Mesenchymal stem cell (in vitro differentiated cells and primary cell): Measurements from ENCODE around the gene GABRR2.

Source experiments
- DNase-seq: peaks from one replicate; pipeline ENCODE4 v3.0.0-alpha.2; 2013
- H2AFZ ChIP-seq: one replicate; pipeline ENCODE4 v1.6.1; 2013; ENCODE audit warnings: low read depth, mild to moderate bottlenecking, control low read depth, inconsistent platforms, low read length, moderate library complexity
- H2AK5ac ChIP-seq: 2 replicates; pipeline ENCODE4 v1.6.1; 2013; ENCODE audit warnings: low read length, moderate library complexity, mild to moderate bottlenecking, inconsistent platforms; ENCODE audit not compliant: severe bottlenecking
- H2BK120ac ChIP-seq: one replicate; pipeline ENCODE4 v1.6.1; 2013; ENCODE audit warnings: low read depth, mild to moderate bottlenecking, inconsistent platforms, low read length, moderate library complexity
- H2BK12ac ChIP-seq, 2 experiments: one replicate each; pipeline ENCODE4 v1.6.1; 2013; ENCODE audit warnings: inconsistent platforms in 2 of 2, low read length in 2 of 2, mild to moderate bottlenecking in 2 of 2, moderate library complexity in 2 of 2, control low read depth in 1 of 2
- H2BK15ac ChIP-seq: one replicate; pipeline ENCODE4 v1.6.1; 2013; ENCODE audit warnings: mild to moderate bottlenecking, low read depth, inconsistent platforms; ENCODE audit not compliant: poor library complexity, severe bottlenecking
- H2BK5ac ChIP-seq: 2 replicates; pipeline ENCODE4 v1.6.1; 2013; ENCODE audit warnings: low read depth, mild to moderate bottlenecking, low read length, control low read depth, inconsistent platforms; ENCODE audit not compliant: poor library complexity, severe bottlenecking
- H3K14ac ChIP-seq, 2 experiments: one replicate each; pipeline ENCODE4 v1.6.1; 2013; ENCODE audit warnings: inconsistent platforms in 2 of 2, low read length in 2 of 2, control low read depth in 1 of 2, mild to moderate bottlenecking in 1 of 2, moderate library complexity in 1 of 2
- H3K18ac ChIP-seq, 2 experiments: one replicate each; pipeline ENCODE4 v1.6.1; 2013; ENCODE audit warnings: inconsistent platforms in 2 of 2, low read length in 2 of 2, control low read depth in 1 of 2, low read depth in 1 of 2, mild to moderate bottlenecking in 1 of 2
- H3K23ac ChIP-seq, 2 experiments: one replicate each; pipeline ENCODE4 v1.6.1; 2013; ENCODE audit warnings: inconsistent platforms in 2 of 2, low read length in 2 of 2, mild to moderate bottlenecking in 2 of 2, moderate library complexity in 2 of 2, control low read depth in 1 of 2
- H3K27ac ChIP-seq: 2 replicates; pipeline ENCODE4 v1.5.1; 2013; ENCODE audit warnings: mild to moderate bottlenecking, moderate library complexity, low read length, control low read depth, inconsistent platforms; ENCODE audit not compliant: poor library complexity, severe bottlenecking
- H3K27me3 ChIP-seq, 2 experiments: 2 replicates each; pipeline versions ENCODE4 v1.6.1 to v1.7.0; 2013; ENCODE audit warnings: low read length in 2 of 2, mild to moderate bottlenecking in 2 of 2, moderate library complexity in 2 of 2, control low read depth in 1 of 2, inconsistent platforms in 1 of 2; ENCODE audit not compliant: control insufficient read depth in 1 of 2, insufficient read depth in 1 of 2
- H3K36me3 ChIP-seq, 2 experiments: 2 replicates each; pipeline versions ENCODE4 v1.6.1 to v1.7.0; 2013; ENCODE audit warnings: low read length in 2 of 2, control low read depth in 1 of 2, inconsistent platforms in 1 of 2, low read depth in 1 of 2, mild to moderate bottlenecking in 1 of 2; ENCODE audit not compliant: insufficient read depth in 2 of 2, control insufficient read depth in 1 of 2
- H3K4ac ChIP-seq, 2 experiments: one replicate each; pipeline ENCODE4 v1.6.1; 2013; ENCODE audit warnings: inconsistent platforms in 2 of 2, low read length in 2 of 2, mild to moderate bottlenecking in 2 of 2, moderate library complexity in 2 of 2, control low read depth in 1 of 2, low read depth in 1 of 2
- H3K4me1 ChIP-seq: 2 replicates; pipeline ENCODE4 v1.6.1; 2013; ENCODE audit warnings: low read depth, low read length, control low read depth; ENCODE audit not compliant: control insufficient read depth, insufficient read depth
- H3K4me2 ChIP-seq: 2 replicates; pipeline ENCODE4 v1.6.1; 2013; ENCODE audit warnings: low read length, mild to moderate bottlenecking, inconsistent platforms; ENCODE audit not compliant: poor library complexity, severe bottlenecking
- H3K4me3 ChIP-seq, 2 experiments: 2 replicates each; pipeline versions ENCODE4 v1.5.1 to v1.7.0; 2013; ENCODE audit warnings: low read length in 2 of 2, mild to moderate bottlenecking in 2 of 2, control low read depth in 1 of 2, low read depth in 1 of 2; ENCODE audit not compliant: insufficient read depth in 1 of 2
- H3K79me1 ChIP-seq: replicated peaks from 2 replicates; pipeline ENCODE4 v1.6.1; 2013; ENCODE audit warnings: mild to moderate bottlenecking, control low read depth, low read length, inconsistent platforms; ENCODE audit not compliant: poor library complexity, severe bottlenecking
- H3K9ac ChIP-seq: 2 replicates; pipeline ENCODE4 v1.7.0; 2013; ENCODE audit warnings: mild to moderate bottlenecking, low read length, moderate library complexity
- H3K9me3 ChIP-seq: 2 replicates; pipeline ENCODE4 v1.7.0; 2013; ENCODE audit warnings: mild to moderate bottlenecking, low read length; ENCODE audit not compliant: control insufficient read depth
- H4K8ac ChIP-seq: one replicate; pipeline ENCODE4 v1.6.1; 2013; ENCODE audit warnings: inconsistent platforms, mild to moderate bottlenecking, low read length, moderate library complexity
- H4K91ac ChIP-seq: one replicate; pipeline ENCODE4 v1.6.1; 2013; ENCODE audit warnings: mild to moderate bottlenecking, low read length, inconsistent platforms
- WGBS: methylation state at CpG from one replicate; pipeline ENCODE4 v1.1.7; 2013; ENCODE audit warnings: mixed read lengths; 5-methylcytosine and 5-hydroxymethylcytosine counted together

The GABRR2 gene

DNA sequence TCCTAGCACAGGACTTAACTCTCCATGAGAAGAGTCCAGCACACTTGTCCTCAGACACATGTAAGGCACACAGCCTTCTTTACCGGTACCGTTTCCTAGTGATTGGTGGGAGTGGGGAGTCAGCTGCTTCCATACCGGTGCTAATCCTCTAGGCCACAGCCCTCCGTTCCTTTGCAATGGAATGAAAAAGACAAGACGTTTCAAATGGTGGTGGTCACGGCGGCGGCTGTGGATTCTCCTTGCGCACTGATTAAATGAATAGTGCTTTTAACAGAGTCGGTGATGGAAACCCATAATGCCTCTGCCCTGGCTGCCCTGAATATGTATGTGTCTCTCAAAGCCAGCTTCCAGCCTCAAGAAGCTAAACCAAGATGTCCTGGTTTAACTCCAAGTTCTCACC is 63.1 kb downstream of the GABRR2 start:
- H4K8ac ChIP-seq = no peak overlapping the region
- no peak overlapping the region for H2BK120ac ChIP-seq
- no peak overlapping the region for H2BK15ac ChIP-seq
- H3K4me3 ChIP-seq = no peak overlapping the region
- H2BK12ac ChIP-seq = no peak overlapping the region
- H3K27me3 ChIP-seq = peaks cover 11 to 41% of the 10 kb centered on the region in 2 experiments
- H3K18ac ChIP-seq = no peak overlapping the region
- DNase-seq = no peak
- H3K36me3 ChIP-seq = no peaks in the 10 kb centered on the region
- H4K91ac ChIP-seq = no peak overlapping the region
- H2BK5ac ChIP-seq = no peak overlapping the region
- H3K4ac ChIP-seq = no peak overlapping the region
- H3K9me3 ChIP-seq = no peaks in the 10 kb centered on the region
- no peak overlapping the region for H3K4me2 ChIP-seq
- no peak overlapping the region for H3K27ac ChIP-seq
- H3K14ac ChIP-seq = peak overlapping the region in 1 of 2 experiments; percentile 56
- H3K4me1 ChIP-seq = no peaks in the 10 kb centered on the region
- H2AFZ ChIP-seq = no peak overlapping the region
- no peaks in the 10 kb centered on the region for H3K79me1 ChIP-seq
- H3K9ac ChIP-seq = no peak overlapping the region
- no peak overlapping the region for H2AK5ac ChIP-seq
- H3K23ac ChIP-seq = peak overlapping the region in 1 of 2 experiments; percentile 37
- WGBS = 91% methylated on average over 10 of the region's 10 CpGs

GRCh38 chr6:89251170-89251569 is 63.9 kb downstream of the GABRR2 start:
- H2BK15ac ChIP-seq = no peak overlapping the region
- no peak for DNase-seq
- H3K27ac ChIP-seq = no peak overlapping the region
- H2BK120ac ChIP-seq = no peak overlapping the region
- no peak overlapping the region for H3K14ac ChIP-seq
- no peak overlapping the region for H2AK5ac ChIP-seq
- H2BK12ac ChIP-seq = no peak overlapping the region
- H3K27me3 ChIP-seq = peaks cover 9 to 36% of the 10 kb centered on the region in 2 experiments
- no peaks in the 10 kb centered on the region for H3K79me1 ChIP-seq
- H4K8ac ChIP-seq = no peak overlapping the region
- no peak overlapping the region for H2BK5ac ChIP-seq
- H3K9me3 ChIP-seq = no peaks in the 10 kb centered on the region
- WGBS = 80% methylated on average over 2 of the region's 2 CpGs
- H3K4me1 ChIP-seq = no peaks in the 10 kb centered on the region
- H3K4me2 ChIP-seq = no peak overlapping the region
- H3K9ac ChIP-seq = no peak overlapping the region
- no peak overlapping the region for H4K91ac ChIP-seq
- no peak overlapping the region for H3K23ac ChIP-seq
- no peaks in the 10 kb centered on the region for H3K36me3 ChIP-seq
- H3K4me3 ChIP-seq = no peak overlapping the region
- H2AFZ ChIP-seq = no peak overlapping the region
- no peak overlapping the region for H3K18ac ChIP-seq
- no peak overlapping the region for H3K4ac ChIP-seq

DNA sequence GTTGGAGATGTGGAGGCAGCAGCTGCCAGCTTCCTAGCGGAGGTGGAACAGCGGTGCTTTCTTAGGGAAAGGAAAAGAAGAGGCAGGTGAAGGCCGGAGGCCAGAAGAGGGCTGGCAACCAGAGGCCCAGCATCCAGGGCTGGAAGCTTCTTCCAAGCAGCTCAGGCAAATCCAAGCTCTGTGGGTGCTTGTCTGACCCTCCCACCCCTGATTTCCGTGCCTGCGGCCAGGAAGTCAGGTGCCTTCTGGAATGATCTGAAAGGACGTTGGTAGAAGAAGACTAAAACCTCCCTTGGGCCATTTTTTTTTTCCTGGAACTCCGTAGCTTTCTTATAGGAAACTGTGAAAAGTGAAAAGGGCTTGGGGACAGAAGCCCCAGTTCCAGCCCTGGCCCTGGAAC is 64.9 kb downstream of the GABRR2 start:
- H3K4me2 ChIP-seq = no peak overlapping the region
- no peak overlapping the region for H3K23ac ChIP-seq
- no peak overlapping the region for H3K9ac ChIP-seq
- H4K8ac ChIP-seq = no peak overlapping the region
- no peak overlapping the region for H3K27ac ChIP-seq
- no peak overlapping the region for H2BK120ac ChIP-seq
- no peaks in the 10 kb centered on the region for H3K4me1 ChIP-seq
- no peak overlapping the region for H2AFZ ChIP-seq
- H3K27me3 ChIP-seq = peaks cover 18 to 38% of the 10 kb centered on the region in 2 experiments
- no peak overlapping the region for H2BK5ac ChIP-seq
- H3K4me3 ChIP-seq = no peak overlapping the region
- no peak overlapping the region for H3K18ac ChIP-seq
- H2AK5ac ChIP-seq = no peak overlapping the region
- no peak overlapping the region for H3K4ac ChIP-seq
- no peak overlapping the region for H2BK12ac ChIP-seq
- H3K79me1 ChIP-seq = no peaks in the 10 kb centered on the region
- WGBS = 73% methylated on average over 6 of the region's 7 CpGs
- H3K14ac ChIP-seq = no peak overlapping the region
- H4K91ac ChIP-seq = no peak overlapping the region
- DNase-seq = no peak
- H2BK15ac ChIP-seq = no peak overlapping the region
- no peaks in the 10 kb centered on the region for H3K36me3 ChIP-seq
- H3K9me3 ChIP-seq = no peaks in the 10 kb centered on the region

- Histone ChIP-seq H3K18ac (no peak overlapping the region), H3K23ac (no peak overlapping the region), H3K27me3 (peaks cover 18 to 30% of the 10 kb centered on the region in 2 experiments), H2BK5ac (no peak overlapping the region), H3K4me2 (no peak overlapping the region), H2AFZ (no peak overlapping the region), H3K36me3 (no peaks in the 10 kb centered on the region), H4K91ac (no peak overlapping the region), H2BK15ac (no peak overlapping the region), H2AK5ac (no peak overlapping the region), H3K27ac (no peak overlapping the region), H3K14ac (no peak overlapping the region), H2BK120ac (no peak overlapping the region), H4K8ac (no peak overlapping the region), H3K4me3 (no peak overlapping the region), H3K4ac (no peak overlapping the region), H3K4me1 (no peaks in the 10 kb centered on the region), H3K79me1 (no peaks in the 10 kb centered on the region), H3K9me3 (no peaks in the 10 kb centered on the region), H2BK12ac (no peak overlapping the region), H3K9ac (no peak overlapping the region)
- WGBS = 70% methylated on average over 3 of the region's 5 CpGs
- DNase-seq = no peak
Measured at GRCh38 chr6:89244241-89244985, 70.7 kb downstream of the GABRR2 start.
